ENCODE data around the gene TMEM116.
"Not testable (repeated sequence)": the region's sequence is repeated elsewhere in the genome, so short reads cannot be mapped to it uniquely, and the experiment has no call there.

Gene TMEM116

DNA sequence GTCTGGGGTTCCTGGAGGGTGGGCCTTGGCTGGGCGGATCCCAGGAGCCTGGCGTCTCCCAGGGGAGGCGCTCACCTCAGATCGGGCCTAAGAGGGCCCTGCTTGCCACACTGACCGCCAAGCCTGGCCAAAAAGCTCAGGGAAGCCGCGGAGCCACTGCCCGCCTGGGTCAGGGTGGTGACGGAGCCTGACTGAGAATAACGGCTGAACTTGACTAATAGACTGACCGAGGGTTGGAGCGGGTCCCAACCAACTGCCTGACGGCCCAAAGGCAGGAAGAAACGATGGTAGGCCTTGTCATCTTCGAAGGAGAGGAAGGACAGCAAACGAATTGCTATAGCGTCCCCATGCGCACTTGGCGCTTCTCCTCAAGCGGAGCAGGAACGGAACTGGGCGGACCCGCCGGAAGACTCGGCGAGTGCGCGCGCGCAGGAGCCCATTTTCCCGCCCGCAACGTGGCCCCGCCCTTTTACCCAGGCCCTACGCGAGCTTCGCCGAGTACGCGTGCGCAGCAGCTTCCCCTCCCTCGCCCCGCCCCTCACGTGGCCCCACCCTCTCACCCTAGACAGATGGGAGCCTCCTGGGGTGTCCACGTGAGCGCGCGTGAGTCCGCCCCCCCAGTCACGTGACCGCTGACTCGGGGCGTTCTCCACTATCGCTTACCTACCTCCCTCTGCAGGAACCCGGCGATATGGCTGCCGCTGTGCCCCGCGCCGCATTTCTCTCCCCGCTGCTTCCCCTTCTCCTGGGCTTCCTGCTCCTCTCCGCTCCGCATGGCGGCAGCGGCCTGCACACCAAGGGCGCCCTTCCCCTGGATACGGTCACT, at the start of gene TMEM116, which contains the start of gene ERP29:
Gene TMEM116, minus strand, starts transcription at position 391 of the 826 bp plus-strand sequence. CDS start 7,895 bp downstream, outside the sequence.
Gene ERP29, plus strand, starts transcription at position 652 of the 826 bp plus-strand sequence. Its CDS starts 40 bp downstream, at position 692.
- peak within 1 kb of the TSS; percentile 97 for H3K4me3 ChIP-seq (ENCODE audit: low read length)
- TF ChIP-seq CTCF (conservative IDR thresholded peaks at IDR 0.05; ENCODE audit: low read length), result peak; percentile 49
- DNase-seq (ENCODE audit: low read depth), result peak; percentile 98

GRCh38 chr12:112061137-112061536, 48.2 kb upstream of the TMEM116 start:
- TF ChIP-seq CTCF (conservative IDR thresholded peaks at IDR 0.05; ENCODE audit: low read length), result no peak
- H3K4me3 ChIP-seq (ENCODE audit: low read length), result no peak overlapping the region
- DNase-seq (ENCODE audit: low read depth), result no peak

DNA sequence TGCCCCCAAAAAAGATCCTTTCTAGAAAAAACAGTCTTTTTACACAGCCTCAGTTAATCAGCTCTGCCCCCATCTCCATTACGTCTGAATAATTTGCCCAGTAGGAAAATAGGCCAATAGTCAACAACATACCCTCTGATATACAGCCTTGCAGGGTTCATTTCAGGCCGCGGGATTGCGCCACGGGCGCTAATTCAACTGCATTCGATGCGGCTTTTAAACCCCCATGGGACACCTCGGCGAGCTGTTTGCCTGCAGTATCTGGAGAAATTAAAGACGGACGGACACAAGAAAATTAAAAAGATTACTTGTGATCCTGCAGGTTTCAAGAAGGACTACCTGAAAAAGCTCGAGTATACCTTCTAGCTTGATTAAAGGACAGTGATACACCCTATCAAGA, 36.4 kb upstream of the TMEM116 start:
- no peak for TF ChIP-seq CTCF (conservative IDR thresholded peaks at IDR 0.05; ENCODE audit: low read length)
- DNase-seq (ENCODE audit: low read depth), result no peak
- no peak overlapping the region for H3K4me3 ChIP-seq (ENCODE audit: low read length)

GRCh38 chr12:112046003-112046402, 33.0 kb upstream of the TMEM116 start:
- no peak for TF ChIP-seq CTCF (conservative IDR thresholded peaks at IDR 0.05; ENCODE audit: low read length)
- DNase-seq (ENCODE audit: low read depth), result no peak
- no peak overlapping the region for H3K4me3 ChIP-seq (ENCODE audit: low read length)

GRCh38 chr12:112036614-112037013, 23.6 kb upstream of the TMEM116 start:
- not testable (repeated sequence) for DNase-seq (ENCODE audit: low read depth); H3K4me3 ChIP-seq (ENCODE audit: low read length)

GRCh38 chr12:112035219-112035785, 22.3 kb upstream of the TMEM116 start:
- no peak for DNase-seq (ENCODE audit: low read depth)

GRCh38 chr12:112032292-112032691, 19.3 kb upstream of the TMEM116 start:
- no peak for TF ChIP-seq CTCF (conservative IDR thresholded peaks at IDR 0.05; ENCODE audit: low read length)
- no peak overlapping the region for H3K4me3 ChIP-seq (ENCODE audit: low read length)
- DNase-seq (ENCODE audit: low read depth), result no peak

More at GRCh38 chr12:112035219-112035785, 22.3 kb upstream of the TMEM116 start:
- no peak overlapping the region for H3K4me3 ChIP-seq (ENCODE audit: low read length)
- TF ChIP-seq CTCF (conservative IDR thresholded peaks at IDR 0.05; ENCODE audit: low read length), result no peak

All from AG10803 (cell line).